Measurements from ENCODE around the gene SLC7A7.

SLC7A7 gene

DNA sequence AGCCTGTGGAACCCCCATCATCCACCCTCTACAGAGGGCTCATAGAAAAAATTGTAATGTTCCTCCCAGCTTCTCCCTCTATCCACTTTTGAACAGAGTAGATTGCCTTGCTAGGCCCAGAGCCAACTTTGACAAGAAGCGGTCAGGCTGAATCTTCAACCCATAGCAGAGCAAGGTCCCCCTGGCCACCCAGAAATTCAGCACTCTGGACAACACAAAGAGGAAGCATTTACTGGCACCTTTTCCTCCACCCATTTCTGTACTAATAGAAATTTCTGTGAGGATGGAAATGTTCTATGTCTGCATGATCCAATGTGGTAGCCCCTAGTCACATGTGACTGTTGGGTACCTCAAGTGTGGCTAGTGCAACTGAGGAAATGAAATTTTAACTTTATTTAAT is 91.4 kb downstream of the SLC7A7 start:
- H3K4me1 ChIP-seq (ENCODE audit: control insufficient read depth, insufficient read depth, low read length, poor library complexity, severe bottlenecking), result peaks cover 3% of the 10 kb centered on the region
- no peaks in the 10 kb centered on the region for H3K9me3 ChIP-seq (ENCODE audit: control insufficient read depth, low read length)
- H3K27ac ChIP-seq (ENCODE audit: low read depth, low read length, severe bottlenecking), result no peak overlapping the region
- WGBS, 2 experiments (ENCODE audit: insufficient coverage in 2 of 2), result 83 to 100% methylated on average over 1 of the region's 1 CpG
- no peak overlapping the region for H3K4me3 ChIP-seq (ENCODE audit: extremely low read depth, insufficient read depth, low read length, poor library complexity, severe bottlenecking)
- no peaks in the 10 kb centered on the region for H3K36me3 ChIP-seq (ENCODE audit: control insufficient read depth, insufficient read depth, low read length)

Data from mesodermal cell (in vitro differentiated cells).